ENCODE measurements around the gene HES1. TPM values are rescaled to one million over a fixed set of nuclear protein-coding genes. Genes with fewer than 3 reads are reported as not detected.

HES1 gene
- total RNA-seq, 1 donor from 2014 or later = 46.6 TPM

DNA sequence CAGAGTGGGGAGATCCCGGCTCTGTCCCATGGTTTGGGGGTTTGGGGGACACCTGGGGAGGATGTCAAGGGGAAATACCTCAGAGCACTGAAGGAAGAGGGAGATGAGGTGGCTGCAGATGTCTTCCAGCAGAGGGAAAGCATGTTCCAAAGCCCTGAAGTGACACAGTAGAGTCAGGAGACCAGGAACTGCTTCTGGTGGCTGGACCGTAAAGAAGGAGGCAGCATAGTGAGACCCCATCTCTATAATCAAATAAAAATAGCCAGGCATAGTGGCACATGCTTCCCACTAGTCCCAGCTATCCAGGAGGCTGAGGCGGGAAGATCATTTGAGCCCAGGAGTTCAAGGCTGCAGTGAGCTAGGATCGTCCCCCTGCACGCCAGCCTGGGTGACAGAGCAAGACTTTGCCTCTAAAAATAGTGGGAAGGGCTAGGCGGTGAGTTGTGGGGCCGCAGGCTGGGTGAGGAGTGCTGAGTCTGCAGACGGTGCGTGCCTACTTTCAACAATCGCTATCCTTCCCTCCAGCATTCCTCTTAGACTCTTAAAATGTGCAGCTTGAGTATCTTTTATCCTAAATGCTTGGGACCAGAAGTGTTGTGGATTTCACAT, 26.2 kb downstream of the HES1 start:
- TF ChIP-seq, protein P1, sequence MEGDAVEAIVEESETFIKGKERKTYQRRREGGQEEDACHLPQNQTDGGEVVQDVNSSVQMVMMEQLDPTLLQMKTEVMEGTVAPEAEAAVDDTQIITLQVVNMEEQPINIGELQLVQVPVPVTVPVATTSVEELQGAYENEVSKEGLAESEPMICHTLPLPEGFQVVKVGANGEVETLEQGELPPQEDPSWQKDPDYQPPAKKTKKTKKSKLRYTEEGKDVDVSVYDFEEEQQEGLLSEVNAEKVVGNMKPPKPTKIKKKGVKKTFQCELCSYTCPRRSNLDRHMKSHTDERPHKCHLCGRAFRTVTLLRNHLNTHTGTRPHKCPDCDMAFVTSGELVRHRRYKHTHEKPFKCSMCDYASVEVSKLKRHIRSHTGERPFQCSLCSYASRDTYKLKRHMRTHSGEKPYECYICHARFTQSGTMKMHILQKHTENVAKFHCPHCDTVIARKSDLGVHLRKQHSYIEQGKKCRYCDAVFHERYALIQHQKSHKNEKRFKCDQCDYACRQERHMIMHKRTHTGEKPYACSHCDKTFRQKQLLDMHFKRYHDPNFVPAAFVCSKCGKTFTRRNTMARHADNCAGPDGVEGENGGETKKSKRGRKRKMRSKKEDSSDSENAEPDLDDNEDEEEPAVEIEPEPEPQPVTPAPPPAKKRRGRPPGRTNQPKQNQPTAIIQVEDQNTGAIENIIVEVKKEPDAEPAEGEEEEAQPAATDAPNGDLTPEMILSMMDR (IDR thresholded peaks at IDR 0.05; ENCODE audit: insufficient read depth, low read length, severe bottlenecking) = no peak
- H3K27me3 ChIP-seq (ENCODE audit: control insufficient read depth, insufficient read depth, low read length) = no peaks in the 10 kb centered on the region
- peak; percentile 58 for FAIRE-seq
- DNase-seq (ENCODE audit: low read depth) = no peak
- H3K36me3 ChIP-seq (ENCODE audit: control insufficient read depth, insufficient read depth, low read length) = no peaks in the 10 kb centered on the region
- no peak overlapping the region for H3K4me3 ChIP-seq (ENCODE audit: low read depth, low read length)

DNA sequence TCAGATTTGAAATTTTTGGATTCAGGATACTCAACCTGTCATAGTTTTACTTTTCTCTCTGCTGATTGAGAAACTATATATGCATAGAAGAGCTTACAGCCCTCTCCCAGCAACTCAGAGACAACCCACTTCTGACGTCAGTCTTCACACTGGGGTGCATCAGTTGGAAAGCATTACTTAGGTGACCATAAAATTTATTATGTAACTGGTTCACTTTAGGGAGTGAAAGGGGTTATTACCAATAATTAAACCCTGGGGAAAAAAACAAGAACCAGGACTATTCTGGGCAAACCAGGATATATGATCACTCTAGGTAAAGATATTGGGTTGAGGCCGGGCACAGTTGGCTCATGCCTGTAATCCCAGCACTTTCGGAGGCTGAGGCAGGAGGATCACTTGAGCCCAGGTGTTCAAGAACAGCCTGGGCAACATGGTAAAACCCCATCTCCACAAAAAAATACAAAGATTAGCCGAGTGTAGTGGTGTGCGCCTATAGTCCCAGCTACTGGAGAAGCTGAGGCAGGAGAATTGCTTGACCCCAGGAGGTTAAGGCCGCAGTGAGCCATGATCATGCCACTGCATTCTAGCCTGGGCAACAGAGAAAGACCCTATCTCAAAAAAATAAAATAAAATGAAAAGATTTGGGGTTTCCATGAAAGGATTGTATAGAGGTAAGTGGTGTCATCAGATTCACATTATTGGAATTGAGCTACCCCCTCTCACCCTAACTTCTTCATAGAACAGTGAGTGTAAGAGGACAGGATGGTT, 27.1 kb downstream of the HES1 start:
- H3K36me3 ChIP-seq (ENCODE audit: control insufficient read depth, insufficient read depth, low read length) = no peaks in the 10 kb centered on the region
- FAIRE-seq (no peak), DNase-seq (ENCODE audit: low read depth) (no peak)
- TF ChIP-seq, protein P1 (IDR thresholded peaks at IDR 0.05; ENCODE audit: insufficient read depth, low read length, severe bottlenecking) = no peak
- H3K27me3 ChIP-seq (ENCODE audit: control insufficient read depth, insufficient read depth, low read length) = no peaks in the 10 kb centered on the region
- H3K4me3 ChIP-seq (ENCODE audit: low read depth, low read length) = no peak overlapping the region

DNA sequence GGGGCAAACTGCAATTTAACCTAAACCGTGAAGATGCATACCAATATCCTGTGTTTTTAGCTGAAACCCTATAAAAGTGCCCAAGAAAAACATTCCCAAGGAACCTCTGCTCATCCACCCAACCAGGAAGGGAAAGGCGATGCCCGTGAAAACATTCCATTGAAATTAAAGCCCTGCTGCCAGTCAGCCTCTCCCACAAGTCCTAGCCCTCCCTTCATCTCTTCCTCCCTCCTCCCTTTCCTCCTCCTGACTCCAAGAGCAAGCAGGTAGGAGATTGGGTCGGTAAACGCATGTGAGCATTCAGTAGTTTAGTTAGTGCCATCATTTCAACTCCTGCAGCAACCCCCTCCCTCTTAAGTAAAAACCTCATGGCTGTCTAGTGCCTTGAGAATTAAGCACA, 27.7 kb downstream of the HES1 start:
- no peak overlapping the region for H3K4me3 ChIP-seq (ENCODE audit: low read depth, low read length)
- no peak for FAIRE-seq
- DNase-seq (ENCODE audit: low read depth) = no peak
- H3K27me3 ChIP-seq (ENCODE audit: control insufficient read depth, insufficient read depth, low read length) = no peaks in the 10 kb centered on the region
- TF ChIP-seq, protein P1 (IDR thresholded peaks at IDR 0.05; ENCODE audit: insufficient read depth, low read length, severe bottlenecking) = no peak
- H3K36me3 ChIP-seq (ENCODE audit: control insufficient read depth, insufficient read depth, low read length) = no peaks in the 10 kb centered on the region

DNA sequence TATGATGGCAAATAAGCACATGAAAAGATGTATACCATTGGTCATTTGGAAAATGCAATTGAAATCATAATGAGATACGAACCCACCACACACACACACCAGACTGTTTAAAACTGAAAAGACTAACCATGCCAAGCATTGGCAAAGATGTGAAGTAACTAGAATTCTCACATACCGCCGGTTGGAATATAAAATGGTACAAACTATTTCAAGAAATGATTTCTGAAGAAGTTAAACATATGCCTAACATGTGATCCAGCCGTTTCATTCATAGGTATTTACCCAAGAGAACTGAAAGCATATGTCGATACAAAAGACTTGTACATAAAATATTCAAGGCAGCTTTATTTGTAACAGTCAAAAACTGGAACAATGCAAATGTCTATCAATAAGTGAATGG, 28.9 kb downstream of the HES1 start:
- no peak for FAIRE-seq
- no peak for DNase-seq (ENCODE audit: low read depth)
- no peaks in the 10 kb centered on the region for H3K27me3 ChIP-seq (ENCODE audit: control insufficient read depth, insufficient read depth, low read length)
- H3K4me3 ChIP-seq (ENCODE audit: low read depth, low read length) = no peak overlapping the region
- TF ChIP-seq, protein P1 (IDR thresholded peaks at IDR 0.05; ENCODE audit: insufficient read depth, low read length, severe bottlenecking) = no peak
- H3K36me3 ChIP-seq (ENCODE audit: control insufficient read depth, insufficient read depth, low read length) = no peaks in the 10 kb centered on the region

DNA sequence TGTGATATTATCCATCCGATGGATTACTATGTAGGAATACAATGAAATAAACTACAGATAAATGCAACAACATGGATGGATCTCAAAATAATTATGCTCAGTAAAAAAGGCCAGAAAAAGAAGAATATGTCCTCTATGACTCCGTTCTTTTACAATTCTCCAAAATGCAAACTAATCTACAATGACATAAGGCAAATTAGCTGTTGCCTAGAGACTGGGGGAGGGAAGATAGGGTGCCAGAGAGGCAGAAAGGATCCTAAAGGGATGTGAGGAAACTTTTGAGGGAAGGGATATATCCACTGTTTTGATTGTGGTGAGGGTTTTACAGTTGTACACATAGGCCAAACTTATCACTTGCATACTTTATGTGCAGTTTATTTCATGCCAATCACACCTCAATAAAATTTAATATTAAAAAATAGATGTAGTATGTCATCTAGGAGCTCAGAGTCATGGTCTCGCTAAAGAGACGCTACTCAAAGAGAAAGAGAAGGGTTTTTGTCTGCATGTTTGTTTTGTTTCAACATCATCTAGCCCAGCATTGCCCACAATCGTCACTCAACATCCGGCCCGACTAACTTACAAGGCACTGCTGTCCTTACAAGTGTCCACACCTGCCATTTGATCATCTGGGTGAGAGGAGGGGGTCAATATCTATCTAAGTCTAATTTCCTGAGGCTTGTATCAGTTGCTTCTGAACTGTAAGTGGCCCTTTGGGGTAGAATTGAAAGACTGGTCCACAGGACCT, 29.5 kb downstream of the HES1 start:
- TF ChIP-seq, protein P1 (IDR thresholded peaks at IDR 0.05; ENCODE audit: insufficient read depth, low read length, severe bottlenecking) = no peak
- H3K36me3 ChIP-seq (ENCODE audit: control insufficient read depth, insufficient read depth, low read length) = no peaks in the 10 kb centered on the region
- H3K4me3 ChIP-seq (ENCODE audit: low read depth, low read length) = no peak overlapping the region
- no peaks in the 10 kb centered on the region for H3K27me3 ChIP-seq (ENCODE audit: control insufficient read depth, insufficient read depth, low read length)
- DNase-seq (ENCODE audit: low read depth) = no peak
- no peak for FAIRE-seq

Data from bronchial epithelial cell (primary cell).